Measurements from ENCODE around the gene EPHB1.

The EPHB1 gene

DNA sequence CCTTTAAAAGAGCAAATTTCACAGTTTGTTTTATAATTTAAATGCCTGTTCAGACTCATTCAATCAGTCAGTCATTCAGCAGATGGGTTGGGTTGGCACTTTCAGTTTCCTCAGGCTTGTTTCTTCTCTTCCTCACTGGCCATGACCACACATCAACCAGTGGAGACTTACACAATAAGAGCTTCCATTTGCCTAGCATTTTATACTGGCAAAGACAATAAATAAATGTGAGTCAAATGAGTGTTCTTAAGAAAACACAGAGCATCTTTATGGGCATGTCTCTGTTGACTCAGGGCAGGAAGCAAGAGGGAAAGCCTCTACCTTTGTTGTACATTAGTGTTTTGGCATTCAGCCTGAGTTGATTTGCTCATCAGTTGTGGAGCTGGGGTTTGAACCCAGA is 122.6 kb downstream of the EPHB1 start:
- H3K27ac ChIP-seq, result no peak overlapping the region
- TF ChIP-seq, protein P1, sequence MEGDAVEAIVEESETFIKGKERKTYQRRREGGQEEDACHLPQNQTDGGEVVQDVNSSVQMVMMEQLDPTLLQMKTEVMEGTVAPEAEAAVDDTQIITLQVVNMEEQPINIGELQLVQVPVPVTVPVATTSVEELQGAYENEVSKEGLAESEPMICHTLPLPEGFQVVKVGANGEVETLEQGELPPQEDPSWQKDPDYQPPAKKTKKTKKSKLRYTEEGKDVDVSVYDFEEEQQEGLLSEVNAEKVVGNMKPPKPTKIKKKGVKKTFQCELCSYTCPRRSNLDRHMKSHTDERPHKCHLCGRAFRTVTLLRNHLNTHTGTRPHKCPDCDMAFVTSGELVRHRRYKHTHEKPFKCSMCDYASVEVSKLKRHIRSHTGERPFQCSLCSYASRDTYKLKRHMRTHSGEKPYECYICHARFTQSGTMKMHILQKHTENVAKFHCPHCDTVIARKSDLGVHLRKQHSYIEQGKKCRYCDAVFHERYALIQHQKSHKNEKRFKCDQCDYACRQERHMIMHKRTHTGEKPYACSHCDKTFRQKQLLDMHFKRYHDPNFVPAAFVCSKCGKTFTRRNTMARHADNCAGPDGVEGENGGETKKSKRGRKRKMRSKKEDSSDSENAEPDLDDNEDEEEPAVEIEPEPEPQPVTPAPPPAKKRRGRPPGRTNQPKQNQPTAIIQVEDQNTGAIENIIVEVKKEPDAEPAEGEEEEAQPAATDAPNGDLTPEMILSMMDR (conservative IDR thresholded peaks at IDR 0.05), result no peak
- no peak for TF ChIP-seq ZFX (IDR thresholded peaks at IDR 0.05)

DNA sequence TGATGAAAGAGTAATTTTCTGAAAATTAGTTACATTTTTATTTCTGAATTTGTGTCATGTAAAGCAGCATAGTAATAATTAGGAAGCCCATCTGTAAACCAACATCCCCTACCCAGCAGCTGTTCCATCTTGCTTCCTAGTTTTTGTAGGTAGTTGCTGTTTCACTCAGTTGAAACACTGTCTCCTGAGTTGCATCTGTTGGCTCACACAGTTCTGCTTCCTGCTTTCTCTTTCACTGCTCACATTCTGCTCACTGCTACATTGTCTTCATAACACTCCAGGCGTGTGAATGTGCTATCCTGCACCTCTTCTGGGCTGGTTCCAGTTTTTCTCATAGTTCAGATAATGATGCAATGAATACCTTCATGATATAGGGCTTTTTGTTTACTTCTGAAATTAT is 123.4 kb downstream of the EPHB1 start:
- H3K27ac ChIP-seq, result no peak overlapping the region

DNA sequence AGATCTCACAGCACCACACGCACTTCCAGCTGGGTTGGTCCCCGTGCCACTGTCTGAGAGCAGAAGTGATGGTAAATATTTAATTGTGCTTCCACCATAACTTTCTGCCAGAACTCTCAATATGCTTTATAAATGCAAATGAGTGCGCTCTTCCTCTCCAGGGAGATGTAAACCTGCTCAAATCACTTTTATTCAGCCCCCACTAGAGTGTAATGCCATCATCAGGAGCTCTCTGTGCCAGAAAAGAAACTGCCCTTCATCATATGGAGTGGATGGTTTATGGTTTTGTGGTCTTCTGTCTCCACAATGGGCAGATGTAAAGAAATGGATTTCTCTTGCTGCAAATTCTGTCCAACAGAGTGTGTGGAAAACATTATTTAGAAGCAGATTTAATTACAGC is 127.0 kb downstream of the EPHB1 start:
- no peak overlapping the region for H3K27ac ChIP-seq
- no peak for TF ChIP-seq ZFX (IDR thresholded peaks at IDR 0.05)
- TF ChIP-seq, protein P1 (conservative IDR thresholded peaks at IDR 0.05), result no peak

More for the DNA sequence above, 123.4 kb downstream of the EPHB1 start:
- TF ChIP-seq ZFX (IDR thresholded peaks at IDR 0.05), result no peak
- TF ChIP-seq, protein P1 (conservative IDR thresholded peaks at IDR 0.05), result no peak

DNA sequence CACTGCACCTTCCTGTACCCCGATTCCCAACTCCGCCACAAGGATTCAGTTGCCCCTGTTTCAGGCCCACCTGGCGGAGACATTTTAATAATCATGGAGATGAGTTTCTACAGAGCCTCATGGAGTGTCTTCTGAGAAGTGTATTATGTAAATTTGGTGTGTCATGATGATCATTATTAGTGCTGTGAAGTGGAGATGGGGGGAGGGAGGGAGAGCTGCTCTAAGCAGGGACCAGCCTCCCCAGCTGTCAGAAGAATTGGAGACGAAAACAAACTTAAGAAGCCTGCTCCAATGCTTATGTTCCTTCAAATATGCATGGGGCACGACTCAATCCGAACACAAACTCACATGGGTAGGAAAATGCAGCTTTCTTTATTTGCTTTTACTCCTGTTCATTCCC is 127.8 kb downstream of the EPHB1 start:
- no peak for TF ChIP-seq ZFX (IDR thresholded peaks at IDR 0.05)
- TF ChIP-seq, protein P1 (conservative IDR thresholded peaks at IDR 0.05), result no peak
- no peak overlapping the region for H3K27ac ChIP-seq

DNA sequence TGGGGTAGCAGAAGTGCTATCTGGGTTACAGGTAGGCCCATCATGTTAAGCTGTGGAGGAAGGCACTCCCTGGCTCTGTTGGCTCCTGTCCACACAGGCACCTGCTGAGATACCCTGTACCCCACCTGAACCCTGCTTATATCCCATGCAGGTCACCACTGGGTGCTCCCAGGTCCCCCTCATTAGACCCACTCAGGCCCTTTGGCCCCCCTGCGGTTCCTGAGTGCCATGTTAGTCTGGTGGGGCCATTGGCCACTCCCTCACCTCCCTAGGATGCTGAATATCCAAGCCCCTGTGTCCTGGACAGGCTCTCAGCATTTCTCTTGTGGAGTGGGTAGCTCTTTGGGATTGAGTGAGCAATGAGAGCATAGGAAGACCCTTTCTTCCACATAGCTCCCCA is 128.2 kb downstream of the EPHB1 start:
- H3K27ac ChIP-seq, result no peak overlapping the region
- TF ChIP-seq, protein P1 (conservative IDR thresholded peaks at IDR 0.05), result no peak
- TF ChIP-seq ZFX (IDR thresholded peaks at IDR 0.05), result no peak

DNA sequence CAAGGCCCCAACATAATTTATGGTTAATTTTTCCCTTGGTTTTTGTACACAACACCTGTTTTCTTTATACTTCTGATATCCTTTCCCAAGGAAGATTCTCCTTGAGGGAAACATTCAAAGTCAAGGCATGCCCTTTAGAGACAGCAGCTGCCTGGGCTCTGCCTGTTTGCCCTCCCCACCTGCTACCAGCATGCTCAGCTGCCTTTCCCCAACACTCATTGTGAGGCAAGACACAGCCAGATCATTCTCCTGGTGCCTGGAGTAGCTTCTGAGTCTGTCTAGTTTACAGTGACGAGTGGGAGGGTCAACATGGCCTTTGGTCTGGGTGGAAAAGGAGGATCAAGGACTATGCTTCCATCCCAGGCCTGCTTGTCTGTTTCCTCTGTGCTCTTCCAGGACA is 132.5 kb downstream of the EPHB1 start:
- no peak overlapping the region for H3K27ac ChIP-seq
- TF ChIP-seq, protein P1 (conservative IDR thresholded peaks at IDR 0.05), result no peak
- TF ChIP-seq ZFX (IDR thresholded peaks at IDR 0.05), result no peak

DNA sequence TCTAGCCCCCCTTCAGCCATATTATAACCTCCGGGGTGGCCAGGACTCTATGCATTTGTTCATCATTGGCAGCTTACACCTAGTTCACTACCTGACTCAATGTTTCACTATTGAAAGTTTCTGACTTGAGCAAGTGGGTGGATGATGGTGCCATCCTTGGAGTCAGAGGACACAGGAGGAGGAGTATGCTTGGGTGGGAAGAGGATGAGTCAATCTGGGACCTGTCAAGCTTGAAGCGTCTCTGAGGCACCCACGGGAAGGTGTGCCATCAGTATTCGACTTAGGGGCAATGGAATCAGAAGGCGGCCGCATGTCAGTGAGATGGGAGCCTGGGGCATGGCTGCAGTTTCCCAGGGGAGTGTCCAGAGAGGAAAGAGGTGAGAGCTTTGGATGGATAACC is 133.3 kb downstream of the EPHB1 start:
- TF ChIP-seq, protein P1 (conservative IDR thresholded peaks at IDR 0.05), result no peak
- no peak for TF ChIP-seq ZFX (IDR thresholded peaks at IDR 0.05)
- no peak overlapping the region for H3K27ac ChIP-seq

Measured in C4-2B (cell line).